ENCODE results near the gene TDRD3. TPM values are rescaled to one million over a fixed set of nuclear protein-coding genes. Genes with fewer than 3 reads are reported as not detected.

TDRD3 gene
- total RNA-seq, 1 experiment from 2014 or later: 10.8 TPM

DNA sequence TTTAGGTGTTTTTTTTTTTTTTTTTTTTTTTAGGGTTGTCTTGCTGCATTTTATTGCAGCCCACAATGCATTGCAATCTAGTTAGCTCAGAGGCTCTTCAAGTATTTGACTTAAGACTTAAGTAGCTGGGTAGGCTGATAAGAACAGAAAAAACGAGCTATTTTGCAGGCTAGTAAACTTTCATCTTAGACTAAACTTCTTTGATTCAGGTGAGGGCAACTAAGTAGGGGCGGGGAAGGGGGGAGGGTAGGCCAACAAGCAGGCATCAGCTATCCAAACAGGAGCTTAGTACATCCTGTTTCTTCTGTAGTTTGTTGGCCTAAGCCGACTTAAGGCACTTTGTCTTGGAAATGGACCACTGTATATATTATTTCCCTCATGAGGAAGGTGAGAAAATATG lies 4.9 kb upstream of the TDRD3 start:
- Histone ChIP-seq H3K27me3 (ENCODE audit: control insufficient read depth, insufficient read depth, low read length) (no peaks in the 10 kb centered on the region), H3K4me1 (ENCODE audit: control insufficient read depth, insufficient read depth, low read length) (peaks cover 5% of the 10 kb centered on the region; the same call in 1 of the 2 replicates), H3K9me3 (ENCODE audit: control insufficient read depth, insufficient read depth, low read depth, low read length) (no peaks in the 10 kb centered on the region), H3K27ac (ENCODE audit: low read length) (no peak overlapping the region), H3K36me3 (ENCODE audit: control insufficient read depth, insufficient read depth, low read length) (peaks cover 4% of the 10 kb centered on the region; the same call in 1 of the 2 replicates), H3K4me3 (ENCODE audit: low read depth in 2 of 2, low read length in 2 of 2) (no peak overlapping the region)
- POLR2A ChIA-PET: interaction anchor here (0.6 to 0.7 kb wide), 3 partner anchors 25 to 224 kb away, joined by 8 to 21 read pairs (median 11); no protein-coding TSS in a partner anchor
- no TSS peak for BruUV-seq (replicated peaks)
- in situ Hi-C loops (cut with HindIII; ENCODE audit: low pct_unique_long_range_greater_than_20kb, low sequenced_read_pairs): no loop called here
- CTCF ChIA-PET: interaction anchor here (0.6 kb wide), 1 partner anchor 39 kb away, joined by 3 read pairs; no protein-coding TSS in a partner anchor
- intact Hi-C loops (cut with micrococcal nuclease; ENCODE audit: unreplicated experiment): no loop called here
- DNase-seq (ENCODE audit: low read depth, low spot score) (no peak), ATAC-seq (no peak)
- TF ChIP-seq SIN3A (IDR thresholded peaks at IDR 0.05; ENCODE audit: borderline replicate concordance, insufficient read depth, low read depth, low read length) (no peak), TCF7L2 (IDR thresholded peaks at IDR 0.05; ENCODE audit: low read depth, low read length) (no peak), POLR2AphosphoS5 (IDR thresholded peaks at IDR 0.05; ENCODE audit: low read depth, low read length) (no peak), CTCF (IDR thresholded peaks at IDR 0.05) (no peak)
- TF ChIP-seq, protein P1, sequence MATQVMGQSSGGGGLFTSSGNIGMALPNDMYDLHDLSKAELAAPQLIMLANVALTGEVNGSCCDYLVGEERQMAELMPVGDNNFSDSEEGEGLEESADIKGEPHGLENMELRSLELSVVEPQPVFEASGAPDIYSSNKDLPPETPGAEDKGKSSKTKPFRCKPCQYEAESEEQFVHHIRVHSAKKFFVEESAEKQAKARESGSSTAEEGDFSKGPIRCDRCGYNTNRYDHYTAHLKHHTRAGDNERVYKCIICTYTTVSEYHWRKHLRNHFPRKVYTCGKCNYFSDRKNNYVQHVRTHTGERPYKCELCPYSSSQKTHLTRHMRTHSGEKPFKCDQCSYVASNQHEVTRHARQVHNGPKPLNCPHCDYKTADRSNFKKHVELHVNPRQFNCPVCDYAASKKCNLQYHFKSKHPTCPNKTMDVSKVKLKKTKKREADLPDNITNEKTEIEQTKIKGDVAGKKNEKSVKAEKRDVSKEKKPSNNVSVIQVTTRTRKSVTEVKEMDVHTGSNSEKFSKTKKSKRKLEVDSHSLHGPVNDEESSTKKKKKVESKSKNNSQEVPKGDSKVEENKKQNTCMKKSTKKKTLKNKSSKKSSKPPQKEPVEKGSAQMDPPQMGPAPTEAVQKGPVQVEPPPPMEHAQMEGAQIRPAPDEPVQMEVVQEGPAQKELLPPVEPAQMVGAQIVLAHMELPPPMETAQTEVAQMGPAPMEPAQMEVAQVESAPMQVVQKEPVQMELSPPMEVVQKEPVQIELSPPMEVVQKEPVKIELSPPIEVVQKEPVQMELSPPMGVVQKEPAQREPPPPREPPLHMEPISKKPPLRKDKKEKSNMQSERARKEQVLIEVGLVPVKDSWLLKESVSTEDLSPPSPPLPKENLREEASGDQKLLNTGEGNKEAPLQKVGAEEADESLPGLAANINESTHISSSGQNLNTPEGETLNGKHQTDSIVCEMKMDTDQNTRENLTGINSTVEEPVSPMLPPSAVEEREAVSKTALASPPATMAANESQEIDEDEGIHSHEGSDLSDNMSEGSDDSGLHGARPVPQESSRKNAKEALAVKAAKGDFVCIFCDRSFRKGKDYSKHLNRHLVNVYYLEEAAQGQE (IDR thresholded peaks at IDR 0.05; ENCODE audit: insufficient read depth in 1 of 2, low read depth in 2 of 2, low read length in 1 of 2): no peak

DNA sequence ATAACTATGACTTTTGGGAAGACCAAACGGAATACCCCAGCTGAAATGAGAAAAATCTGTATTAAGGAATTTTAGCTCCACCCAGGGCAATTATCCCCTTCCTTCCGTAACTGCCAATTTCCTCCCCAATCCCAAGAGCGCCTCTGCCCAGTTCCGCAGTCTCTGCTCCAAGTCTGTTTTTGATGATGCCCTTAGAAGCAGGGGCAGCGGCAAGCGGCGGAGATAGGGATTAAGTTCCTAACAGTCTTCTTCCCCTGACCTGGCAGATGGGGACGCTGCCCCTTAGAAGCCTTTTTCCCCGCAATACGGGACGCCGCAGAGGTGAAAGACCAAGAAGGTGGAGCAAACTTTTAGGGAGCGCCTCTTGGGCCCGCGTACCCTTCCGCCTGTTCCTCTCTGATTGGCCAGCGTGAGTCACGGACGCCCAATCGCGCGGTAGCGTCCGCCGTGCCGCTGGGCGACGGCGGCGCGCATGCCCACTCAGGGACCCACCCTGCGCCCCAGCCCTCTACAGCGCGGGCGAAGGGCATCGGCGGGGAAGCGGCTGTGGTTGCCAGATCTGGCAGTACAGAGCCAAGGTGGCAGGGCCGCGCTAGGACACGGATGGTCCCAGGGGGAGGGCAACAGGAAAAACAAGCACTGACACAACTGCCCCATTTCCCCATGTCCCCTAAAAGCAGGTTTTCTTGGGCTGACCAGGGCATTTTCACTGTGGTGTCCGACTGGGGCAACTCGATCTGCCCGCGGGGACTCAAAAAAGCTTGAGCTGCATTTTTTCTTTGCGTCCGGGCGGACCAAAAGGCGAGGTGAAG lies 843 bp upstream of the TDRD3 start:
- no peaks in the 10 kb centered on the region for H3K9me3 ChIP-seq (ENCODE audit: control insufficient read depth, insufficient read depth, low read depth, low read length)
- POLR2A ChIA-PET: no interaction called here
- peaks cover 13% of the 10 kb centered on the region for H3K4me1 ChIP-seq (ENCODE audit: control insufficient read depth, insufficient read depth, low read length)
- peak overlapping the region; percentile 67 to 88 for H3K4me3 ChIP-seq (ENCODE audit: low read depth in 2 of 2, low read length in 2 of 2)
- intact Hi-C loops (cut with micrococcal nuclease; ENCODE audit: unreplicated experiment): no loop called here
- in situ Hi-C loops (cut with HindIII; ENCODE audit: low pct_unique_long_range_greater_than_20kb, low sequenced_read_pairs): no loop called here
- peaks cover 4% of the 10 kb centered on the region; the same call in 1 of the 2 replicates for H3K36me3 ChIP-seq (ENCODE audit: control insufficient read depth, insufficient read depth, low read length)
- TF ChIP-seq, protein P1 (IDR thresholded peaks at IDR 0.05; ENCODE audit: insufficient read depth in 1 of 2, low read depth in 2 of 2, low read length in 1 of 2): no peak
- TF ChIP-seq TCF7L2 (IDR thresholded peaks at IDR 0.05; ENCODE audit: low read depth, low read length) (no peak), POLR2AphosphoS5 (IDR thresholded peaks at IDR 0.05; ENCODE audit: low read depth, low read length) (peak; percentile 86)
- ATAC-seq (peak; percentile 94), DNase-seq (ENCODE audit: low read depth, low spot score) (peak; percentile 54)
- no TSS peak for BruUV-seq (replicated peaks)
- H3K27me3 ChIP-seq (ENCODE audit: control insufficient read depth, insufficient read depth, low read length): no peaks in the 10 kb centered on the region
- peak overlapping the region; percentile 95 for H3K27ac ChIP-seq (ENCODE audit: low read length)
- CTCF ChIA-PET: interaction anchor here (0.7 kb wide), 1 partner anchor 549 kb away, joined by 9 read pairs; no protein-coding TSS in a partner anchor

Data from Panc1 (cell line).